HG03039 (cell line): ENCODE measurements around the gene ELN.

ENCODE experiments used
- ATAC-seq: cut with Tn5 transposase; IDR thresholded peaks from one replicate; pipeline ENCODE4 v1.9.1; 2021; ENCODE audit warnings: mild to moderate bottlenecking, moderate library complexity; ENCODE audit not compliant: unreplicated experiment

Gene ELN

GRCh38 chr7:74059681-74060588 lies 32.0 kb downstream of the ELN start:
- no peak for ATAC-seq

- no peak for ATAC-seq
Measured at GRCh38 chr7:74061840-74062539, 34.0 kb downstream of the ELN start.

- no peak for ATAC-seq
Measured at GRCh38 chr7:74063223-74063641, 35.3 kb downstream of the ELN start.

- no peak for ATAC-seq
Measured at GRCh38 chr7:74063646-74064045, 35.7 kb downstream of the ELN start.

GRCh38 chr7:74064696-74065095 lies 36.7 kb downstream of the ELN start:
- no peak for ATAC-seq

- ATAC-seq = no peak
Measured at GRCh38 chr7:74066626-74067025, 38.7 kb downstream of the ELN start.

DNA sequence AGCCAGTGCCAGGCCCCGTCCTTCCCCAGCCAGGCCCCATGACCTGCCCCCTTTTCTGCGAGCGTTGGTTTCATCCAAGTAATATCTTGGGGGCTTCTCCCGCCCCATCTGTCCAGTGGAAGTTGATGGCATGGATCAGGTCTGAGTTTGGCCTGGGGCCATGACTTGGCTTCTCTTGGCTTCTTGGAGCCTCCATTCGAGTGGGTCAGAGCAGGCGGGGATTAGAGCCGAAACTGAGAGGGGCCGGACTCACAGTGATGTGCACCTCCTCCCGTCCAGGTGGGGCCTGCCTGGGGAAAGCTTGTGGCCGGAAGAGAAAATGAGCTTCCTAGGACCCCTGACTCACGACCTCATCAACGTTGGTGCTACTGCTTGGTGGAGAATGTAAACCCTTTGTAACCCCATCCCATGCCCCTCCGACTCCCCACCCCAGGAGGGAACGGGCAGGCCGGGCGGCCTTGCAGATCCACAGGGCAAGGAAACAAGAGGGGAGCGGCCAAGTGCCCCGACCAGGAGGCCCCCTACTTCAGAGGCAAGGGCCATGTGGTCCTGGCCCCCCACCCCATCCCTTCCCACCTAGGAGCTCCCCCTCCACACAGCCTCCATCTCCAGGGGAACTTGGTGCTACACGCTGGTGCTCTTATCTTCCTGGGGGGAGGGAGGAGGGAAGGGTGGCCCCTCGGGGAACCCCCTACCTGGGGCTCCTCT lies 40.6 kb downstream of the ELN start:
- ATAC-seq = no peak

GRCh38 chr7:74069086-74069541 lies 41.1 kb downstream of the ELN start:
- no peak for ATAC-seq

GRCh38 chr7:74069790-74070618 lies 42.0 kb downstream of the ELN start:
- ATAC-seq = no peak

GRCh38 chr7:74070619-74070921 lies 42.6 kb downstream of the ELN start:
- no peak for ATAC-seq

DNA sequence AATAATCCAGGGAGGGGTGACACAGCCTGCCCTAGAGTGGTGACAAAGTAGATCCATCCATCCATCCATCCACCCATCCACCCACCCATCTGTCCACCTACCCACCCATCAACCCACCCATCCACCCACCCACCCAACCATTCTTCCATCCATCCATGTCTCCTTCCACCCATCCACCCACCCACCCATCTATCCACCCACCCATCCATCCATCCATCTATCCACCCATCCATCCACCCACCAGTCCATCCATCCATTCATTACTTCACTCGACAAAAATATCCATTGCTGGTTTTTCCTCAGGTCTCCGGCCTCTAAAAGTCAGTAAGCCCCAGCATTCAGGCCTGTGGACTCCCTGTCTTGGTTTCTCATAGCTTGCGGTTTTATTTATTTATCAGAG lies 43.1 kb downstream of the ELN start:
- no peak for ATAC-seq

GRCh38 chr7:74074770-74075169 lies 46.8 kb downstream of the ELN start:
- ATAC-seq = no peak

GRCh38 chr7:74078461-74078860 lies 50.5 kb downstream of the ELN start:
- no peak for ATAC-seq

DNA sequence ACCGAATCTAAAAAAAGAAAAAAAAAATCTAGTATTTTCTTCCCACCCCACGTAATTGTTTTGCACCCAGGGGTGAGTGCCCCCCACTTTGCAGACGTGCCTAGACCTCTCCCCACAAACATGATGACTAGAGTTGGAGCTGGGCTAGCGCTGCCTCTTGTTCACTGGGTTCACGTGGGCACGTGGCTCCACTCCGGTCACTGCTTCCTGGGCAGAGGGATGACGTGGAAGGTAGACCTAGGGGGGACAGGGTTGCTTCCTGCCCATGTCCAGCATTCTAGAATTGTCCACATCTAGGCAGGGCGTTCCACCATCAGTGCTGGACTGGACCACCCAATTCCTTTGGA lies 54.8 kb downstream of the ELN start:
- ATAC-seq = no peak

GRCh38 chr7:74083117-74083876 lies 55.3 kb downstream of the ELN start, which contains the start of gene LIMK1:
Gene LIMK1, plus strand, starts transcription at chr7:74083804. Its CDS starts 187 bp downstream, at chr7:74083991.
- ATAC-seq = peak; percentile 51

GRCh38 chr7:74083928-74084721 lies 56.2 kb downstream of the ELN start:
- peak; percentile 34 for ATAC-seq

- ATAC-seq = no peak
Measured at GRCh38 chr7:74084722-74085578, 57.0 kb downstream of the ELN start.

- ATAC-seq = no peak
Measured at GRCh38 chr7:74087791-74088453, 59.9 kb downstream of the ELN start.
